ENCODE measurements around the gene THBS3.
"Not testable (repeated sequence)": the region's sequence is repeated elsewhere in the genome, so short reads cannot be mapped to it uniquely, and the experiment has no call there.

THBS3 gene

GRCh38 chr1:155193275-155193990, 14.3 kb downstream of the THBS3 start:
- peaks cover 23% of the 10 kb centered on the region for H3K4me1 ChIP-seq (ENCODE audit: control insufficient read depth, insufficient read depth, low read length)
- peak overlapping the region; percentile 95 for H3K9ac ChIP-seq (ENCODE audit: low read length)
- DNase-seq (ENCODE audit: low read depth): peak; percentile 95
- no peaks in the 10 kb centered on the region for H3K9me3 ChIP-seq (ENCODE audit: control insufficient read depth, low read length)
- H3K4me3 ChIP-seq (ENCODE audit: low read length): peak overlapping the region; percentile 84
- peaks cover 6% of the 10 kb centered on the region for H3K36me3 ChIP-seq (ENCODE audit: control insufficient read depth, insufficient read depth, low read length, severe bottlenecking)
- no peaks in the 10 kb centered on the region for H3K27me3 ChIP-seq (replicated peaks; ENCODE audit: control insufficient read depth, insufficient read depth, low read length)

GRCh38 chr1:155192346-155193274, 15.1 kb downstream of the THBS3 start:
- Histone ChIP-seq H3K4me3 (ENCODE audit: low read length) (peak overlapping the region; percentile 84), H3K9me3 (ENCODE audit: control insufficient read depth, low read length) (no peaks in the 10 kb centered on the region), H3K27me3 (replicated peaks; ENCODE audit: control insufficient read depth, insufficient read depth, low read length) (no peaks in the 10 kb centered on the region), H3K36me3 (ENCODE audit: control insufficient read depth, insufficient read depth, low read length, severe bottlenecking) (peaks cover 3% of the 10 kb centered on the region), H3K4me1 (ENCODE audit: control insufficient read depth, insufficient read depth, low read length) (peaks cover 21% of the 10 kb centered on the region), H3K9ac (ENCODE audit: low read length) (peak overlapping the region; percentile 95)
- DNase-seq (ENCODE audit: low read depth): no peak

- no peak for DNase-seq (ENCODE audit: low read depth)
- Histone ChIP-seq H3K4me3 (ENCODE audit: low read length) (no peak overlapping the region), H3K4me1 (ENCODE audit: control insufficient read depth, insufficient read depth, low read length) (peaks cover 19% of the 10 kb centered on the region), H3K36me3 (ENCODE audit: control insufficient read depth, insufficient read depth, low read length, severe bottlenecking) (peaks cover 3% of the 10 kb centered on the region), H3K27me3 (replicated peaks; ENCODE audit: control insufficient read depth, insufficient read depth, low read length) (no peaks in the 10 kb centered on the region), H3K9ac (ENCODE audit: low read length) (no peak overlapping the region), H3K9me3 (ENCODE audit: control insufficient read depth, low read length) (no peaks in the 10 kb centered on the region)
Observed at GRCh38 chr1:155191904-155192303, 15.8 kb downstream of the THBS3 start.

- H3K27me3 ChIP-seq (replicated peaks; ENCODE audit: control insufficient read depth, insufficient read depth, low read length); H3K9me3 ChIP-seq (ENCODE audit: control insufficient read depth, low read length); H3K4me3 ChIP-seq (ENCODE audit: low read length); H3K9ac ChIP-seq (ENCODE audit: low read length); H3K36me3 ChIP-seq (ENCODE audit: control insufficient read depth, insufficient read depth, low read length, severe bottlenecking); DNase-seq (ENCODE audit: low read depth): not testable (repeated sequence)
- peaks cover 15% of the 10 kb centered on the region for H3K4me1 ChIP-seq (ENCODE audit: control insufficient read depth, insufficient read depth, low read length)
Observed at GRCh38 chr1:155189926-155190325, 17.8 kb downstream of the THBS3 start.

- Histone ChIP-seq H3K4me3 (ENCODE audit: low read length) (no peak overlapping the region), H3K4me1 (ENCODE audit: control insufficient read depth, insufficient read depth, low read length) (peaks cover 4% of the 10 kb centered on the region), H3K27me3 (replicated peaks; ENCODE audit: control insufficient read depth, insufficient read depth, low read length) (no peaks in the 10 kb centered on the region), H3K9me3 (ENCODE audit: control insufficient read depth, low read length) (no peaks in the 10 kb centered on the region), H3K36me3 (ENCODE audit: control insufficient read depth, insufficient read depth, low read length, severe bottlenecking) (no peaks in the 10 kb centered on the region), H3K9ac (ENCODE audit: low read length) (no peak overlapping the region)
- no peak for DNase-seq (ENCODE audit: low read depth)
Observed at GRCh38 chr1:155188268-155188667, 19.4 kb downstream of the THBS3 start.

- Histone ChIP-seq H3K4me3 (ENCODE audit: low read length) (no peak overlapping the region), H3K36me3 (ENCODE audit: control insufficient read depth, insufficient read depth, low read length, severe bottlenecking) (no peaks in the 10 kb centered on the region), H3K9ac (ENCODE audit: low read length) (no peak overlapping the region), H3K4me1 (ENCODE audit: control insufficient read depth, insufficient read depth, low read length) (no peaks in the 10 kb centered on the region), H3K27me3 (replicated peaks; ENCODE audit: control insufficient read depth, insufficient read depth, low read length) (no peaks in the 10 kb centered on the region), H3K9me3 (ENCODE audit: control insufficient read depth, low read length) (no peaks in the 10 kb centered on the region)
- DNase-seq (ENCODE audit: low read depth): no peak
Observed at GRCh38 chr1:155187456-155187891, 20.2 kb downstream of the THBS3 start.

- Histone ChIP-seq H3K36me3 (ENCODE audit: control insufficient read depth, insufficient read depth, low read length, severe bottlenecking) (no peaks in the 10 kb centered on the region), H3K9me3 (ENCODE audit: control insufficient read depth, low read length) (no peaks in the 10 kb centered on the region), H3K4me3 (ENCODE audit: low read length) (no peak overlapping the region), H3K4me1 (ENCODE audit: control insufficient read depth, insufficient read depth, low read length) (no peaks in the 10 kb centered on the region), H3K9ac (ENCODE audit: low read length) (no peak overlapping the region), H3K27me3 (replicated peaks; ENCODE audit: control insufficient read depth, insufficient read depth, low read length) (no peaks in the 10 kb centered on the region)
- DNase-seq (ENCODE audit: low read depth): no peak
Observed at GRCh38 chr1:155186794-155187455, 20.8 kb downstream of the THBS3 start.

GRCh38 chr1:155186067-155186793, 21.5 kb downstream of the THBS3 start:
- no peaks in the 10 kb centered on the region for H3K4me1 ChIP-seq (ENCODE audit: control insufficient read depth, insufficient read depth, low read length)
- no peaks in the 10 kb centered on the region for H3K36me3 ChIP-seq (ENCODE audit: control insufficient read depth, insufficient read depth, low read length, severe bottlenecking)
- DNase-seq (ENCODE audit: low read depth): no peak
- no peaks in the 10 kb centered on the region for H3K27me3 ChIP-seq (replicated peaks; ENCODE audit: control insufficient read depth, insufficient read depth, low read length)
- H3K9ac ChIP-seq (ENCODE audit: low read length): no peak overlapping the region
- no peaks in the 10 kb centered on the region for H3K9me3 ChIP-seq (ENCODE audit: control insufficient read depth, low read length)
- H3K4me3 ChIP-seq (ENCODE audit: low read length): no peak overlapping the region

GRCh38 chr1:155185783-155186066, 22.0 kb downstream of the THBS3 start:
- no peaks in the 10 kb centered on the region for H3K36me3 ChIP-seq (ENCODE audit: control insufficient read depth, insufficient read depth, low read length, severe bottlenecking)
- H3K9me3 ChIP-seq (ENCODE audit: control insufficient read depth, low read length): no peaks in the 10 kb centered on the region
- H3K9ac ChIP-seq (ENCODE audit: low read length): no peak overlapping the region
- no peak for DNase-seq (ENCODE audit: low read depth)
- no peak overlapping the region for H3K4me3 ChIP-seq (ENCODE audit: low read length)
- H3K4me1 ChIP-seq (ENCODE audit: control insufficient read depth, insufficient read depth, low read length): no peaks in the 10 kb centered on the region
- no peaks in the 10 kb centered on the region for H3K27me3 ChIP-seq (replicated peaks; ENCODE audit: control insufficient read depth, insufficient read depth, low read length)

GRCh38 chr1:155184835-155185782, 22.6 kb downstream of the THBS3 start:
- H3K9me3 ChIP-seq (ENCODE audit: control insufficient read depth, low read length): no peaks in the 10 kb centered on the region
- no peaks in the 10 kb centered on the region for H3K36me3 ChIP-seq (ENCODE audit: control insufficient read depth, insufficient read depth, low read length, severe bottlenecking)
- H3K4me3 ChIP-seq (ENCODE audit: low read length): no peak overlapping the region
- H3K4me1 ChIP-seq (ENCODE audit: control insufficient read depth, insufficient read depth, low read length): no peaks in the 10 kb centered on the region
- no peak for DNase-seq (ENCODE audit: low read depth)
- H3K9ac ChIP-seq (ENCODE audit: low read length): no peak overlapping the region
- H3K27me3 ChIP-seq (replicated peaks; ENCODE audit: control insufficient read depth, insufficient read depth, low read length): no peaks in the 10 kb centered on the region
